ENCODE data around the gene KDM4C.
"Not testable (repeated sequence)": the region's sequence is repeated elsewhere in the genome, so short reads cannot be mapped to it uniquely, and the experiment has no call there.

KDM4C gene

DNA sequence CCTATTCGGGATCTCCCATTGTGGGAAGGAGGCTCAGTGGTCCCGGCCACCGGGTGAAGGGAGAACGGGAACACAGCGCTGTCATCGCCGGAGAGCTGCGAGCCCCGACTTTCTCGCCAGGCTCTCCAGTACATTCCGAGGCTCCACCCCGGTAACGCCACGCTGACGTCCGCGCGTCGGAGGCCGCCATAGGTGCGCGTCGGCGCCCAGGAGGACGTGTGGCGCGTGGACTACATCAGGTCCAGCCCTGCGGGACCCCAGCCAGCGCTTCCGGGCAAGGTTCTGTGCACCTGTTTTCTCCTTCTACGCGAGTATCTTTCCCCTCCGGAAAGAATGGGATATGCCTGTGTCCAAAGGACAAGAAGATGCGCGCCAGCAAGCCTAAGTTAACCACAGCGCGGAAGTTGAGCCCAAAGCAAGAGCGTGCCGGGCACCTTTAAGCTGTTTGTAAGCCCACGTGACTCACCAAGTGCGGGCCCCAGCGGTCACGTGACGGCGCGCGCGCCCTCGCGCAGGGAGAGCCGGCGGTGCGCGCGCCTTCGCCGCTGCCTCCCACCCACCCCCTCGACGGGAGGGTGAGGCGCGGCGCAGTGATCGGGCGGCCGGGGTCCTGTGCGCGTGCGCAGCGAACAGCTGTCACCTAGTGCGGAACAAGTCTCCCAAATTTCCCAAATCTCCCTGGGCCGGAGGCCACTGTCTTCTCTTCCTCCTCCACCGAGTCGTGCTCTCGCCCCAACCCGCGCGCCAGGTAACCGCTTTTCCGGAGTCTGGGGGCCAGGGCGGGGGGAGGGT, at the start of gene KDM4C:
Gene KDM4C, plus strand, starts transcription at position 518 of the 792 bp plus-strand sequence. CDS start 35,016 bp downstream, outside the sequence.
- peak; percentile 81 to 89 for DNase-seq (ENCODE audit: low read depth in 2 of 2, low spot score in 1 of 2)

GRCh38 chr9:6708732-6709131, 49.0 kb upstream of the KDM4C start:
- DNase-seq (ENCODE audit: low read depth in 2 of 2, low spot score in 1 of 2): no peak

DNA sequence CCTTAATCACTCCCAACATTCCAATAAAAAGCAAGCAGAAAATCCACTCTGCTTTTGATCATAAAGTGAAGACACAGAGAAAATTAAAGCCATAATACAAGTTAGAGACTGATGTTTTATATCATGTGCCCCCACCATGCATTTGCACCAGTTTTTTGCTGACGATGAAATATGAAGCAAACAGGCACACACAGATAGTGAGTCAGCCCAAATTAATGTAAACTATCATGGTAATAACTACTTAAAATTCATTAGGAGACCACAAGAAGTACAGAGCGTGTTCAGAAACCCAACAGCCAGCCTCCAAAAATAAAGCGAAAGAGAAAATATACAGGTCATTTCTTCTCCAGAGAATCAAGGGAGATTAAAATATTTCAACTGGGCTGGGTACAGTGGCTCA, 46.4 kb upstream of the KDM4C start:
- DNase-seq (ENCODE audit: low read depth in 2 of 2, low spot score in 1 of 2): no peak

DNA sequence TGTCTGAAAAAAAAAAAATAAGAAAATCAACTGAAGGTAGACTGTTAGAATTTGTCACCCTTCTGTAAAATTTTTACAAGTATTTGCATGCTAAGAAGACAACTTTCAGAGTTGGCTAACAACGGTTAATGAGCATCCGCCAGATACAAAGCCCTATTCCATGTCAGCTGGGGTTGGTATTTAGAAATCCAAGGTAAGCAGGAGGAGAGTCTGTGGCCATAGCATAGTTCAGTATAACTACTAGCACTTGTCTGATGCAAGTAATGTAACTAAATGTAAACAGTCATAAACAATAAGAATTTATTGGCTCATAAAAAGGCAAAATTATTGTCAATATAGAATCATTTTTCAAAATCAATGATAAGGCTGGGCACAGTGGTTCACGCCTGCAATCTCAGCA, 45.7 kb upstream of the KDM4C start:
- no peak for DNase-seq (ENCODE audit: low read depth in 2 of 2, low spot score in 1 of 2)

- no peak for DNase-seq (ENCODE audit: low read depth in 2 of 2, low spot score in 1 of 2)
Measured at GRCh38 chr9:6714176-6714575, 43.6 kb upstream of the KDM4C start.

DNA sequence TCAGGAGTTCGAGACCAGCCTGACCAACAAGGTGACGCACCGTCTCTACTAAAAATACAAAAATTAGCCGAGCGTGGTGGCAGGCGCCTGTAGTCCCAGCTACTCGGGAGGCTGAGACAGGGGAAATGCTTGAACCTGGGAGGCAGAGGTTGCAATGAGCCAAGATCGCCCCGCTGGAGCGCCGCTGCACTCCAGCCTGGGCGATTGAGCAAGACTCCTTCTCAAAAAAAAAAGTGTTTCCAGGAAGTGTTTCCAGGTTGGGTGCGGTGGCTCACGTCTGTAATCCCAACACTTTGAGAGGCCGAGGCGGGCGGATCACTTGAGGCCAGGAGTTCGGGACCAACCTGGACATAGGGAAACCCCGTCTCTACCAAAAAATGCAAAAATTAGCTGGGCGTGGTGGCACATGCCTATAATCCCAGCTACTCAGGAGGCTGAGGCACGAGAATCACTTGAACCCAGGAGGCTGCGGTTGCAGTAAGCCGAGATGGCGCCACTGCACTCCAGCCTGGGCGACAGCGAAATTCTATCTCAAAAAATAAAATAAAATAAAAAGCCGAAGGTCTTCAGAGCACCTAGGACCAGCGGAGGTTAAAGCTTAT, 42.5 kb upstream of the KDM4C start:
- DNase-seq (ENCODE audit: low read depth in 2 of 2, low spot score in 1 of 2): not testable (repeated sequence)

DNA sequence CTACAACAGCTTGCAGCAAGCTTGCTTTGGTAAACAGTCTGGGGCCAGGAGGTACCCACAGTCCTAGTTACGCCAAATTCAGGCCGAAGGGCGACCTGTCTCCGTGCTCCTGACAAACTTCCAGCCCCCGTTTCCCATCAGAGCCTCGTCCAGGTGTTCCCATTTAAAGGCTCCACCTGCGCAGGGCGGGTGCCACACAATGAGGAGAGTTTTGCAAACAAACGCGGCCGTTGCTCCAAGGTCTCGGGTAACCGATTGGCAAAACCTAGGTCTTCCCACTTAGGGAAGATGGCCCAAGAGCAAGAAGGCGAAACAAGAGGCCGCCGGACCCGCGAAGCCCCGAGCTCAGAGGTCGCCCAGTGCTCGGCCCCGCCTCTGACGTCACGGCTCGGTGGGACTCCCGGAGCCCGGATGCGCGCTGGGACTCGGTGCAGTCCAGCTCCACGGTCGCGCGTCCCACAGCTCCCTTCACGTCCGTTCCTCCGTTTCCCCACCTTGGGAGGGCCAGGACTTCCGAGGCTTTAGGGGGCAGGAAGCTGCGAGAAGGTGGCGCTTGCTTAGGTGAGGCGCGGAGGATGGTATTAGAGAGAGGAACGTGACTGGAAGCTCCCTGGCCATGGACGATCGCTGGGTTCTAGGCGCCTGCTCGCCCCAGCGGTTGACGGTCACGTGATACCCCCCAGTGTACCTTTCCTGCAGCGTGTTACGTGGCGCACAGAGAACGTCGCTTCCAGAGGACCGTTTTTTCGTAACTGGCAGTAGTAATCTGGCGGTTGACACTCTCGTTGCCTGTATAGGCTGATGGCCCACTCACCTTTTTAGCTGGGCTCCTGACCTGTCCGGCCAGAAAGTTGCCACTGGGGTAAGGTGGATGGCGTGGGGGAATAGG, 41.8 kb upstream of the KDM4C start:
- DNase-seq (ENCODE audit: low read depth in 2 of 2, low spot score in 1 of 2): peak; percentile 19 to 47

DNA sequence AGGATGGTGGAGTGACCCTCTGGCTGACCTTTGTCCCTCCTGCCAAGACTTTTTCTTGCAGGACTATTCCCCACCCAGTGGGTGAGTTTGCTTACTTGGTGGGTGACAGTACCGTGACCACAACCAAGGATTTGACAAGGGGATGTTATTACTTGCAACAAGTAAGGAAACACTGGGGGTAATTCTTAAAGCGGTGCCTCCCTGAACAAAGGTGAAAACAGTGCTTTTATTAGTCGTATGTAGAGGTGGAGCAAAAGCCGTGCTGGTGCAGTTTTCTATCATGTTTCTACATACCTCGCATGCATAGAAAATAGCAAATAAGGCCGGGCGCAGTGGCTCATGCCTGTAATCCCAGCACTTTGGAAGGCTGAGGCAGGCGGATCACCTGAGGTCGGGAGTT, 41.0 kb upstream of the KDM4C start:
- DNase-seq (ENCODE audit: low read depth in 2 of 2, low spot score in 1 of 2): no peak

GRCh38 chr9:6723881-6724420, 33.8 kb upstream of the KDM4C start:
- no peak for DNase-seq (ENCODE audit: low read depth in 2 of 2, low spot score in 1 of 2)

- no peak for DNase-seq (ENCODE audit: low read depth in 2 of 2, low spot score in 1 of 2)
Measured at GRCh38 chr9:6733257-6733656, 24.5 kb upstream of the KDM4C start.

GRCh38 chr9:6733831-6734230, 23.9 kb upstream of the KDM4C start:
- DNase-seq (ENCODE audit: low read depth in 2 of 2, low spot score in 1 of 2): no peak

- no peak for DNase-seq (ENCODE audit: low read depth in 2 of 2, low spot score in 1 of 2)
Measured at GRCh38 chr9:6735422-6735821, 22.4 kb upstream of the KDM4C start.

DNA sequence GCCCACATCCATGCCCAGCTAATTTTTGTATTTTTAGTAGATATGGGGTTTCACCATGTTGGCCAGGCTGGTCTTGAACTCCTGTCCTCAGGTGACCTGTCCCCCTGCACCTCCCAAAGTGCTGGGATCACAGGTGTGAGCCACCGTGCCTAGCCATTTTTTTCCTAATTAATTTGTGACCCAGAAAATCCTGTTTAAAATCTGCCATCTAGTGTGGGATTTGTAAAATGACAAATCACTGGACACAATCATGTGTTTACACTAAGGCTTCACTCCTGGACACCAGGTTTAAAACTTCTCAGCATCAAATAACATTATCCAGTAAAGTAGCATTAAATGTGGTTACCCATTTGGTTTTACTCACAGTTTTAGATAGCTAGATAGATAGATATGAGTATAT, 18.6 kb upstream of the KDM4C start:
- no peak for DNase-seq (ENCODE audit: low read depth in 2 of 2, low spot score in 1 of 2)

DNA sequence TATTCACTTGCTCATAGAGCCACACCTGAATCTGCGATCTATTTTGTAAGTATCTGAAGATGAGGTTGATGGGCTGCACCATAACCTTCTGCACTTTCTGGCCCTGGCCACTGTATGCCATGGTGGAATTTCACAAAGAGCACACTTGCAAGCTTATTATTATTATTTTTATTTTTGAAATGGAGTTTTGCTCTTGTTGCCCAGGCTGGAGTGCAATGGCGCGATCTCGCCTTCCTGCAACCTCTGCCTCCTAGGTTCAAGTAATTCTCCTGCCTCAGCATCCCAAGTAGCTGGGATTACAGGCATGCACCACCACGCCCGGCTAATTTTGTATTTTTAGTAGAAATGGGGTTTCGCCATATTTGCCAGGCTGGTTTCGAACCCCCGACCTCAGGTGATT, 8.9 kb upstream of the KDM4C start:
- DNase-seq (ENCODE audit: low read depth in 2 of 2, low spot score in 1 of 2): not testable (repeated sequence)

GRCh38 chr9:6754861-6755260, 2.9 kb upstream of the KDM4C start:
- DNase-seq (ENCODE audit: low read depth in 2 of 2, low spot score in 1 of 2): not testable (repeated sequence)

DNA sequence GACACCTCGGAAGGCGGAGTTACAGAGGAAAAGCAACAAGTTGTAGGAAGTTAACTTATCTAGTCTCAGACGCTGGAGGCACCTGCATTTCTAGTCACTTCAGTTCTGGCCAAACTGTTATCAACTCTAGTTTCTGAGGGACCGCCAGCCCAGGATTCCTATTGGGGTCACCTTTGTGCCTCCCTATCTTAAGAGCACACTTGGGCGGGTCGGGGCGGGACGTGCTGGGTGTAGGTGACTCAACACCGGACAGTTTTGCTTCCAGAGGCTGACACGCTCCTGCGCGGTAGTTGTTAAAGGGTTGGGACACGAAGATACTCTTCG, 679 bp upstream of the KDM4C start:
- DNase-seq (ENCODE audit: low read depth in 2 of 2, low spot score in 1 of 2): peak in 1 of 2 donors; percentile 34

GRCh38 chr9:6758248-6758497, 400 bp downstream of the KDM4C start:
- no peak for DNase-seq (ENCODE audit: low read depth in 2 of 2, low spot score in 1 of 2)

- peak; percentile 13 to 26 for DNase-seq (ENCODE audit: low read depth in 2 of 2, low spot score in 1 of 2)
Measured at GRCh38 chr9:6758498-6759184, 868 bp downstream of the KDM4C start.

GRCh38 chr9:6759185-6759977, 1.6 kb downstream of the KDM4C start:
- DNase-seq (ENCODE audit: low read depth in 2 of 2, low spot score in 1 of 2): peak in 1 of 2 donors; percentile 5

GRCh38 chr9:6761306-6761705, 3.5 kb downstream of the KDM4C start:
- DNase-seq (ENCODE audit: low read depth in 2 of 2, low spot score in 1 of 2): no peak

- DNase-seq (ENCODE audit: low read depth in 2 of 2, low spot score in 1 of 2): no peak
Measured at GRCh38 chr9:6763244-6763643, 5.5 kb downstream of the KDM4C start.

Data from stimulated activated CD8-positive, alpha-beta memory T cell treated with anti-CD3 and anti-CD28 coated beads, Interleukin-4, amount 100 ng/mL, for 1 hour (primary cell).